Activated T-cell treated with anti-CD3 and anti-CD28 coated beads for 24 hours (primary cell): ENCODE data around the gene TMEM239.
"Not testable (repeated sequence)": the region's sequence is repeated elsewhere in the genome, so short reads cannot be mapped to it uniquely, and the experiment has no call there.

Source experiments
- DNase-seq: peaks from one replicate; pipeline ENCODE4 v3.0.0-alpha.2; 2020; ENCODE audit warnings: low read depth

Gene TMEM239

GRCh38 chr20:2799688-2800520 is 16.3 kb upstream of the TMEM239 start:
- no peak for DNase-seq

GRCh38 chr20:2800521-2801285 is 15.5 kb upstream of the TMEM239 start, which contains the start of gene CPXM1:
Gene CPXM1 (minus strand): TSS chr20:2800627. CDS start chr20:2800572, 55 bp downstream.
- no peak for DNase-seq

GRCh38 chr20:2801286-2801728 is 14.9 kb upstream of the TMEM239 start:
- DNase-seq, result no peak

GRCh38 chr20:2804041-2804828 is 11.9 kb upstream of the TMEM239 start:
- no peak for DNase-seq

GRCh38 chr20:2804852-2805688 is 11.1 kb upstream of the TMEM239 start:
- no peak for DNase-seq

GRCh38 chr20:2805689-2806350 is 10.3 kb upstream of the TMEM239 start:
- DNase-seq, result no peak

GRCh38 chr20:2806351-2806701 is 9.8 kb upstream of the TMEM239 start:
- DNase-seq, result no peak

GRCh38 chr20:2807019-2807418 is 9.1 kb upstream of the TMEM239 start:
- no peak for DNase-seq

- not testable (repeated sequence) for DNase-seq
These were observed 8.2 kb upstream of the TMEM239 start for GRCh38 chr20:2807929-2808328.

GRCh38 chr20:2809690-2810089 is 6.5 kb upstream of the TMEM239 start:
- no peak for DNase-seq

- DNase-seq, result no peak
These were observed 4.0 kb upstream of the TMEM239 start for GRCh38 chr20:2812189-2812588.

GRCh38 chr20:2814076-2814475 is 2.1 kb upstream of the TMEM239 start:
- DNase-seq, result no peak

- DNase-seq, result no peak
These were observed 1.5 kb upstream of the TMEM239 start, which contains the start of gene C20orf141 for GRCh38 chr20:2814587-2815051. Gene C20orf141 (plus strand): TSS chr20:2814987. CDS start chr20:2815185, 198 bp downstream.

GRCh38 chr20:2815242-2815900 is 793 bp upstream of the TMEM239 start:
- no peak for DNase-seq

GRCh38 chr20:2816583-2817340 is 598 bp downstream of the TMEM239 start:
- no peak for DNase-seq

- DNase-seq, result no peak
These were observed 1.2 kb downstream of the TMEM239 start for GRCh38 chr20:2817341-2817726.

GRCh38 chr20:2817891-2818595 is 1.9 kb downstream of the TMEM239 start:
- no peak for DNase-seq

- no peak for DNase-seq
These were observed 4.1 kb downstream of the TMEM239 start for GRCh38 chr20:2820084-2820895.
